Motor neuron (in vitro differentiated cells): ENCODE measurements around the gene GPD1. TPM values are rescaled to one million over a fixed set of nuclear protein-coding genes. Genes with fewer than 3 reads are reported as not detected.

Source experiments
- ATAC-seq, 8 experiments: fragments of 200-7000 bp; cut with Tn5 transposase; replicated peaks in 6 of 8; 2 replicates each; pipeline ENCODE4 v1.8.0; 2021; ENCODE audit warnings: mild to moderate bottlenecking in 8 of 8, moderate library complexity in 8 of 8
- H3K27ac ChIP-seq, 2 donors: fragments of 250-450 bp; sonication (Bioruptor Pico); 2 replicates each; pipeline ENCODE4 v1.9.0; 2021; ENCODE audit warnings: antibody characterized with exemption in 2 of 2, mild to moderate bottlenecking in 2 of 2, moderate library complexity in 1 of 2
- H3K4me1 ChIP-seq, 2 donors: fragments of 250-450 bp; sonication (Bioruptor Pico); replicated peaks in 1 of 2; 2 replicates each; pipeline ENCODE4 v1.6.1; 2021; ENCODE audit warnings: antibody characterized with exemption in 2 of 2, mild to moderate bottlenecking in 2 of 2, moderate library complexity in 1 of 2
- H3K4me3 ChIP-seq, 5 donors: fragments of 250-450 bp; sonication (Bioruptor Pico); 2 replicates each; pipeline ENCODE4 v1.9.0; 2021; ENCODE audit warnings: antibody characterized with exemption in 5 of 5, mild to moderate bottlenecking in 5 of 5, moderate library complexity in 4 of 5
- WGBS, 10 experiments: fragments of 450-650 bp; shearing (Covaris generic); methylation state at CpG; one replicate each; pipeline ENCODE4 v1.0.0; 2022; 5-methylcytosine and 5-hydroxymethylcytosine counted together
- in situ Hi-C, 9 experiments: fragments of 400-800 bp; cut with MboI; loops; one replicate each; pipeline ENCODE4 v1.15.0; 2021; ENCODE audit warnings: low sequenced_read_pairs in 9 of 9, low pct_unique_long_range_greater_than_20kb in 2 of 9; ENCODE audit not compliant: unreplicated experiment in 9 of 9
- total RNA-seq, 8 experiments: library from RNA; unstranded; fragments of 300-600 nt; gene quantifications; 2 replicates each; pipeline versions ENCODE4 v1.2.3 to v1.2.4, GENCODE V29; 2022

The GPD1 gene
- total RNA-seq, 8 experiments from 2014 or later, result 0.43 to 7.5 (median 1.1) TPM

- Histone ChIP-seq H3K27ac (no peak overlapping the region), H3K4me1 (peaks cover 19 to 30% of the 10 kb centered on the region in 2 donors), H3K4me3 (no peak overlapping the region)
- WGBS, 10 experiments, result 20 to 92% (median 65%) methylated on average over 1 to 8 of the region's 12 CpGs; no CpG with 5 or more reads in 3 of the 10 experiments
- in situ Hi-C loops, result no loop called here
- ATAC-seq, result peak in 2 of 8 experiments; percentile 47 to 67
Observed at GRCh38 chr12:50105913-50106450, 2.2 kb downstream of the GPD1 start.

- peaks cover 23 to 34% of the 10 kb centered on the region in 2 donors for H3K4me1 ChIP-seq
- no peak for ATAC-seq
- no peak overlapping the region for H3K4me3 ChIP-seq
- WGBS, 10 experiments, result 0 to 60% (median 33%) methylated on average over 1 to 3 of the region's 3 CpGs; no CpG with 5 or more reads in 7 of the 10 experiments
- in situ Hi-C loops, result no loop called here
- H3K27ac ChIP-seq, result no peak overlapping the region
Observed at GRCh38 chr12:50106907-50107306, 3.1 kb downstream of the GPD1 start.

GRCh38 chr12:50107416-50108268 is 3.8 kb downstream of the GPD1 start:
- no peak overlapping the region for H3K4me3 ChIP-seq
- in situ Hi-C loops, result no loop called here
- H3K4me1 ChIP-seq, result peaks cover 23 to 34% of the 10 kb centered on the region in 2 donors
- no peak for ATAC-seq
- WGBS, 10 experiments, result 48 to 100% (median 89%) methylated on average over 1 to 6 of the region's 17 CpGs; no CpG with 5 or more reads in 5 of the 10 experiments
- H3K27ac ChIP-seq, result no peak overlapping the region

DNA sequence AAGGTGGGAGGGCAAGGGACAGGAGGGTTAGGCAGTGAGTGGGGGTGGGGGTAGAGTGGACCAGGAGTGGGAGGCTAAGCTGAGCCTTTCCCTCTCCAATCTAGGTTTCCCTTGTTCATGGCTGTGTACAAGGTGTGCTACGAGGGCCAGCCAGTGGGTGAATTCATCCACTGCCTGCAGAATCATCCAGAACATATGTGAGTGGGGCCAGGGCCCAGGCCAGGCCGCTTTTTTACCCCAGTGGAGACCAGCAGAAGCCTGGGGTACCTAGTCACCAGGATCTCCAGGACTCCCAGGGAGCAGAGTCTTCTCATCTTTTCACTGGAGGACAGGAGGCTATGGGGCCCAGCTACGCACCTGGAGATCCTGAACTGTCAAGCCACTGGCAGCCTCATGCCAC is 5.5 kb downstream of the GPD1 start:
- Histone ChIP-seq H3K4me1 (peaks cover 23 to 31% of the 10 kb centered on the region in 2 donors), H3K27ac (no peak overlapping the region), H3K4me3 (no peak overlapping the region)
- in situ Hi-C loops, result no loop called here
- no peak for ATAC-seq
- 92% methylated on average over 2 of the region's 3 CpGs; no CpG with 5 or more reads in 9 of the 10 experiments for WGBS, 10 experiments

- H3K27ac ChIP-seq, result peak overlapping the region in 1 of 2 donors; percentile 26
- H3K4me3 ChIP-seq, result no peak overlapping the region
- in situ Hi-C loops, result no loop called here
Observed at GRCh38 chr12:50110127-50110761, 6.4 kb downstream of the GPD1 start.

GRCh38 chr12:50110762-50111351 is 7.0 kb downstream of the GPD1 start:
- Histone ChIP-seq H3K4me1 (peaks cover 23 to 30% of the 10 kb centered on the region in 2 donors), H3K27ac (peak overlapping the region in 1 of 2 donors; percentile 68), H3K4me3 (no peak overlapping the region)
- peak in 3 of 8 experiments; percentile 1 to 3 (median 2) for ATAC-seq
- 0 to 83% (median 58%) methylated on average over 1 to 3 of the region's 7 CpGs; no CpG with 5 or more reads in 4 of the 10 experiments for WGBS, 10 experiments
- in situ Hi-C loops, result no loop called here

More at GRCh38 chr12:50110127-50110761, 6.4 kb downstream of the GPD1 start:
- 60 to 81% (median 63%) methylated on average over 1 to 3 of the region's 8 CpGs; no CpG with 5 or more reads in 6 of the 10 experiments for WGBS, 10 experiments
- no peak for ATAC-seq
- H3K4me1 ChIP-seq, result peaks cover 23 to 31% of the 10 kb centered on the region in 2 donors

- peak overlapping the region; percentile 17 to 68 for H3K27ac ChIP-seq
- H3K4me3 ChIP-seq, result peak overlapping the region; percentile 17 to 26 (median 19)
- 0 to 10% (median 5%) methylated on average over 2 to 9 of the region's 19 CpGs; no CpG with 5 or more reads in 7 of the 10 experiments for WGBS, 10 experiments
- peaks cover 23 to 26% of the 10 kb centered on the region in 2 donors for H3K4me1 ChIP-seq
- ATAC-seq, result peak in 5 of 8 experiments; percentile 3 to 11 (median 10)
- in situ Hi-C loops, result no loop called here
Observed at GRCh38 chr12:50111395-50111692, 7.5 kb downstream of the GPD1 start.

- peak within 1 kb of the TSS; percentile 49 to 71 (median 65) for H3K4me3 ChIP-seq
- in situ Hi-C loops, result no loop called here
- ATAC-seq, result peak; percentile 83 to 90 (median 88)
- H3K4me1 ChIP-seq, result peaks cover 23 to 26% of the 10 kb centered on the region in 2 donors
- peak within 1 kb of the TSS; percentile 73 to 92 for H3K27ac ChIP-seq
- 0 to 3% (median 0%) methylated on average over 1 to 9 of the region's 59 CpGs; no CpG with 5 or more reads in 3 of the 10 experiments for WGBS, 10 experiments
Observed at GRCh38 chr12:50111693-50112455, 8.1 kb downstream of the GPD1 start, which contains the start of gene COX14. COX14 (plus strand) TSS chr12:50112236; CDS start chr12:50120044, 7,808 bp downstream.

- WGBS, 10 experiments, result 3 to 68% (median 33%) methylated on average over 2 to 15 of the region's 26 CpGs; no CpG with 5 or more reads in 1 of the 10 experiments
- peak overlapping the region; percentile 73 to 92 for H3K27ac ChIP-seq
- peaks cover 23 to 26% of the 10 kb centered on the region in 2 donors for H3K4me1 ChIP-seq
- ATAC-seq, result peak in 2 of 8 experiments; percentile 11 to 22
- H3K4me3 ChIP-seq, result peak overlapping the region; percentile 49 to 71 (median 65)
- in situ Hi-C loops, result no loop called here
Observed at GRCh38 chr12:50112456-50113218, 8.8 kb downstream of the GPD1 start.

DNA sequence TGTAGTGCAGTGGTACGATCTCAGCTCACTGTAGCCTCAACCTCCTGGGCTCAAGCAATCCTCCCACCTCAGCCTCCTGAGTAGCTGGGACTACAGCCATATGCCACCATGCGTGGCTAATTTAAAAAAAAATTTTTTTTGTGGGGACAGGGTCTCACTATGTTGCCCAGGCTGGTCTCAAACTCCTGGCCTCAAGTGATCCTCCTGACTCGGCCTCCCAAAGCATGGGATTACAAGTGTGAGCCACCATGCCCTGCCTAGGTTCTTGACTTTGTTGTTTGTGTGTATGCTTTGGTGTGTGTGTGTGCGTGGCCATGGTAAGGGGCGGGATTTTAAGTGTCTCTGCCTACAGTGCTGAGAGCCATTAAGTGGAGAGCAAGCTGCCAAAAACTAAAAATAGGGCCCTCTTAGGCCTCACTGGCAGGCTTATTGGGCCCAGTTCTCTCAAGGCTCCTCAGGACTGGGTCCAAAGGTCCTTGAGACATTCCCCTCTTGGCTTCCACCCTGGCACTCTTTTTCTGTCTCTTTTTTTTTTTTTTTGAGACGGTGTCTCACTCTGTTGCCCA is 13.3 kb downstream of the GPD1 start:
- in situ Hi-C loops, result no loop called here
- Histone ChIP-seq H3K4me1 (peaks cover 8% of the 10 kb centered on the region in 2 donors), H3K27ac (no peak overlapping the region), H3K4me3 (no peak overlapping the region)
- WGBS, 10 experiments, result 75 to 100% (median 85%) methylated on average over 1 to 5 of the region's 6 CpGs; no CpG with 5 or more reads in 4 of the 10 experiments
- ATAC-seq, result no peak

DNA sequence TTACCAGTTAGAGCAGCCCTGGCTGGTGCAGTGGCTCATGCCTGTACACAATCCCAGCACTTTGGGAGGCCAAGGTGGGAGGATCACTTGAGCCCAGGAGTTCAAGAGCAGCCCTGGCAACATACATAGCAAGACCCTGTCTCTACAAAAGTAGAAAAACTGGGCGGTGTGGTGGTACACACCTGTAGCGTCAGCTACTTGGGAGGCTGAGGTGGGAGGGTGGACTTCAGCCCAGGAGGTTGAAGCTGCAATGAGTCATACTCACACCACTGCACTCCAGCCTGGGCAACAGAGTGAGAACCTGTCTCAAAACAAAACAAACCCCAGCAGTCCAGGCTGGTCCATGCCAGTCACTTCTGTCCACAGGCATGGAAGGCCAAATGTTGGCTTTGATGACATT is 15.6 kb downstream of the GPD1 start:
- H3K4me1 ChIP-seq, result no peaks in the 10 kb centered on the region
- H3K27ac ChIP-seq, result no peak overlapping the region
- WGBS, 10 experiments, result 93 to 100% (median 100%) methylated on average over 1 to 2 of the region's 2 CpGs; no CpG with 5 or more reads in 6 of the 10 experiments
- in situ Hi-C loops, result no loop called here
- no peak overlapping the region for H3K4me3 ChIP-seq
- ATAC-seq, result no peak
